HG03354 (cell line): ENCODE data around the gene CRB2.
"Not testable (repeated sequence)": the region's sequence is repeated elsewhere in the genome, so short reads cannot be mapped to it uniquely, and the experiment has no call there.

Experiments used
- ATAC-seq: cut with Tn5 transposase; IDR thresholded peaks from one replicate; pipeline ENCODE4 v1.9.1; 2021; ENCODE audit warnings: mild to moderate bottlenecking; ENCODE audit not compliant: unreplicated experiment, poor library complexity, severe bottlenecking

CRB2 gene

DNA sequence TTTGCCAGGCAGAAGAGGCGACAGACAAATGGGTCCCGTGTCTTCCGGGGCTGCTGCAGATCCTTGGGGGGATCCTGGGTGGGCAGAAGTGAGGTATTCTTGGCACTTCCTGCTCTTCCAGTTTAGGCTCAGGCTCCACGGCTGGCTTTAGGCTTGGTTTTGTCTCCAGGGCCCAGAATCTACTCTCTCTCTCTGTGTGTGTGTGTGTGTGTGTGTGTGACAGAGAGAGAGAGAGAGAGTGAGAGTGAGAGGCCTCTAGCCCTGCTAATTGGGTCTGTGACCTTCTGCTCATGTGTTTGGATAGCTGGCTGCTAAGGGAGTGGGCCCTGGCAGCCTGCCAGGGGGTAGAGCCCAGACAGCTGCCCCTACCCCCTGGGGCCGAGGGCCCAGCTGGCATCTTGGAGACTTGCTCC lies 39.3 kb downstream of the CRB2 start:
- no peak for ATAC-seq

DNA sequence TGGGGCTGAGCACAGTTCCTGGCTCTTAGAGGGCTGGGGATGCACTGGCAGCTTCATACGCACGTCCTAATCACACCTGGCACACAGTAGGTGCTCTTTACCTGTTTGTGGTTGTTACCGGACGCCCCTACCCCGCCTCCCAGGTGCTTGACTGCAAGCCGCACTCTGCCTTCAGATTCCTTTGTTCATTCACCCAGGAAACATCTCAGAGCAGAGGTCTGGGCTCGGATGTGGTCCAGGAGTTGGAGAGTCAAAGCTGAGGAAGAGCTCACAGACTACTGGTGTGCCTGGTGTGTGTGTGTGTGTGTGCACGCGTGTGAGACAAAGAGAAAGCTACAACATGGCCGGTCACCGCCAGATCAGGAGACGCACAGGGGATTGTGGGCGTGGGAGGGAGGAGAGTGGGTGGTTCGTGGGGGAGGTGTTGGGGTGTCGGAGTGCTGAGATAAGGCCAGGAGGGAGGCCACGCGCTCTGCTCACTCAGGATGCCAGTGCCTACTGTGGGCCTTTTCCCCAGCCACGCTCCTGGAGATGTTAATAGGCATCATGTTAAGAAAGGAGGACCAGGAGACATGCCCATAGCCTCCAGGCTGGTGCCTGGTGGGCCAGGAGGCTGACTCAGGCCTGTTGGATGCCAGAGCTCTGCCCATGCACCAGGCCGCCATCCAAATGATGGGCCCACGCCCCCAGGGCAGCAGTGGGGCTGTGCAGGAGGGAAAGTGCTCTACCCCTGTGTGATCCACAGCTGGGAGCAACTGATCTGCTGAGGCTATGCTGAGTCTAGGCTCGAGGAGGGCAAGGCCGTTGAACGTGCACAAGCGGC lies 39.9 kb downstream of the CRB2 start:
- no peak for ATAC-seq

DNA sequence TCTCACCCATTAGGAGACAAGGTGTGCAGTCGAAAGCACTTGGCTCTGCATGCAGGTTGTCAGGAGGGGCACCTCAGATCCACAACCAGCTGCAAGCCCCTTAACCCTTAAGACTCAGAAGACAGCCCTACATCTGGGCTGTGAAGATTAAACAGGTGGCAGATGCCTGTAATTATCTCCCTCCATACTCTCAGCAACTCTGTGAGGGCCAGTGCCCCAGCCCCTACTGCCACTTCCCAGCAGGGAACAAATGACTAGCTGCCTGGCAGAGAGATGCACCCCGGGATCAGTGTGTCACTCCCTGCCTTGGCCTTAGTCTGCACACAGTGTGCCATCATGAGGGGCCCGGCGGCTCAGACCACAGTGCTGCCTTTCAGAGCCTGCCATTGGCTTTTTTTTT lies 42.0 kb downstream of the CRB2 start:
- ATAC-seq = no peak

DNA sequence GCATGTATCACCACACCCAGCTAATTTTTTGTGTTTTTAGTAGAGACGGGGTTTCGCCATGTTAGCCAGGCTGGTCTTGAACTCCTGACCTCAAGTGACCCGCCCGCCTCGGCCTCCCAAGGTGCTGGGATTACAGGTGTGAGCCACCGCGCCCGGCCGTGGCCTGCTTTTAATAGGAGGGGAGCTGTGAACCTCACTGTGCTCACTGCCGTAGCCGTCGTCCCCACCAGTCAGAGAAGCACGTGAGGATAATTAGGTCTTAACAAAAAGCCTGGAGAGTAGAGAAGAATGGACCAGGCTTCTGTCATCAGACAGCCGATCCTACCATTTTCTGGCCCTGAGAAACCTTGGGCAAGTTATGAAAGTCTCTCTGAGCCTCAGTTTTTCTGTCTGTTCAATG lies 42.9 kb downstream of the CRB2 start:
- not testable (repeated sequence) for ATAC-seq

DNA sequence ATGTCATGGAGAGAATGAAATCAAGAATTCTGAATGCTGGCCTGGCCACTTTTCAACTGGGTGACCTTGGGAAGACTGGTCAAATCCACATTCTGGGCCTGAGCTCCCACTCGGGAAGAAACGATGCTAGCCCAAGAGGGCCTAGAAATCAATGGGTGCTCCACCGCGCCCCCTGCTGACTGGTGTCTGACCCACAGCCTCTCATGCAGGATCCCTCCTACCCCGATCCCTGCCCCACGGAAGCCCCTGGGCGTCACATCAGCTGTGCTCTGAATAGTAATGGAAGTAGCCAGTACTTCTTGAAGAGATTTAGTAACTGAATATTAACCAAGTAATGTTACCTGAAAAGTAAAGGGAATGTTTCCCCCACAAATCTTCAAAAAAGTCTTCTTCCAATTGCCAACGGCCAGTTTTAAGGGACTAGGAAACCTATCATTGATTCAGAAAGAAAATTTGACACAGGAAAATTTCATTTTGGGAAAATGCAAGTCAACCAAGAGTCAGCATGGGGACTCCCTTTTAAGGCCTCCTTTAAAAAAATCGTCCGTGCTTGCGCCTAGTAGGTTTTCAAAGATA lies 43.9 kb downstream of the CRB2 start:
- ATAC-seq = no peak

DNA sequence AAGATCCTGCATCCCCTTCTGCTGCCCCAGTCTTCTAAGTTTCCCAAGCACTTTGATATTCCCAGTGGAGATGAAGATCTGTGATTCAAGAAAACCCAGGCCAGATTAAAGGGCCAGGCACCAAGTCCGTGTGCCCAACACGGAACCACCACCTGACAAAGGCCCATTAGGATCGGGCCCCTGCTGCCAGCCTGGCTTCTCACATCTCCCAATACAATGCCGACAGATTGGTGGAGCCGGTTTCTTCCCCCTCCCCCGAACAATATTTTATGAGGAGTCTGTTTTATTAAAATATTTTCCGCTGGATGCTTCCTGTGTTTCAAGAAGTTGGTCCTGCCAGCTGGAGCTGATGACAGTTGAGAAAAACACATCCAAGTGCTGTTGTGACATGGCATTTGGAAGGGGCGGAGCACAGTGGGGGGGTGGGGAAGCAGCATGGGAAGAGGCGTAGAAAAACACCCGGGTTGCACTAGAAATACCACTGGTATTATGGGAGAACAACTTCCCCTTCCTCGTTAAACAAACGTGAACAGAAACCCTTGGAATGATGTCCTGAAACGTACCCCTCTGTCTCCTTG lies 45.0 kb downstream of the CRB2 start:
- ATAC-seq = no peak

DNA sequence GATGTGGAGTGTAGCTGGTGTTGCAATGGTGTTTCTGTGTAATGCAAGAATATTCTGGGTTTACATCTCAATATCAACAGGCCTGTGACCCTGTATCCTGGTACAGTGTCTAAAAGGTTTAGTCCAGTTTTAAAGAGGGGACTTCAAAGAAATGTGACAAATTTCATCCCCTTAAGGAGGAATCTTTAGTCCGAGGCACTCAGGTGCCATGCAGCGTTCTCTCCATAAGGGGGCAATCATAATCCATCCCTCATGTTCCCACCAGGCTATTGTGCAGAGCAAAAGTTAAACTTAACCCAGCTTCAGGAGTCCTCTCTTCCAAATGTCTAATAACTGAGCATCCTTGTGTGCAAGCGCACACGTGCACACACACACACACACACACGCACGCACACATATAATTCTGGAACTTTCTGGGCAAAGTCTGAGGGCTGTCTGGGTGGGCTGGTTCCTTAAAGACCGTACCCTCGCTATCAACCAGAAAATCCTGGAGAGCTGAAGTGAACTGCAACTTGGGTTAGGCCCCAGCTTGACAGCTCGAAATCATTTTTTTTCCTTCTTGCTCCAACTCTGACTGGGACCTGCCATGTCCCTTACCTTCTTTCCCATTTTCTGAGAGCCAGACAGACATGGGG lies 46.0 kb downstream of the CRB2 start:
- ATAC-seq = no peak

DNA sequence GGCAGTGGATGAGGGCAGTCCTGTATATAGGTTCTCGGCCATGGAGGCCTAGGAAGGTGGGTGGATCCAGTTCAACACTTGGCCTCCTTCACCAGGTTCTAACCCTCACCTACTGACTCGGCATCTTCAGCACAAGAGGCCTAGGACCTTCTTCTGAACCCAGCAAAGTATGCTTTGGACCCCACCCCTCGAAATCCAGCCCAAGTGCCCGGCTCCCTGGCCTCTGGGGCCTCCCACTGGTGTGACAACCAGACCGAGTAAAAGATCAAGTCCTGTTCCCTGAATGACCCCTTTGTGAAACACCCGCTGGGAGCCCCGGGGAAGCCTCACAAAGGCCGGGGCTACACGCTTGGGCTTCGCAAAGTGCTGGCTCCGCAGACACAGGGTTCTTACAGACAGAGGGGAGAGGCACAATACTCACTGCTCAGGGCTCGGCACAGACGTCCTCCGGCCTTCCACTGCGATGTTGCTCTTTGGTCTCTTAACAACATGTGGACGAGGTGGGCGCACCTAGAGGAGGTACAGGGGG lies 47.0 kb downstream of the CRB2 start:
- no peak for ATAC-seq

DNA sequence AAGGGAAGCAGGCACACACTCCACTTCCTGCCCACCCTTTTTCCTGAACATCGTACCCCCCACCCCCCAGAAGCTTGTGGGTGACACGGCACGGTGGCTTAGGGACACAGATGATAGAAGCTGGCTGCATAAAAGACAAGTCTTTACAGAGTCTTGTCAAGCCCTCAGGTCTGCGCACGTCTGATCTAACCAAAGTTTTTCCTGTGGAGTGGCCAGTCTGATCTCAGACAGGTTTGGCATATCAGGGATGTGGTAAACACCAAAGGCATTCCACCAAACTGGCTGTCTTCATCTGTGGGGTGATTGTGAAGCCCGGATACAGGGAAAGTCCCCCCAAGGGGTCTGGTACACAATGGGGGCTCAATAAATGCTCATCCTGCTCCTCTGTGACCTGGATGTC lies 50.0 kb downstream of the CRB2 start:
- no peak for ATAC-seq

DNA sequence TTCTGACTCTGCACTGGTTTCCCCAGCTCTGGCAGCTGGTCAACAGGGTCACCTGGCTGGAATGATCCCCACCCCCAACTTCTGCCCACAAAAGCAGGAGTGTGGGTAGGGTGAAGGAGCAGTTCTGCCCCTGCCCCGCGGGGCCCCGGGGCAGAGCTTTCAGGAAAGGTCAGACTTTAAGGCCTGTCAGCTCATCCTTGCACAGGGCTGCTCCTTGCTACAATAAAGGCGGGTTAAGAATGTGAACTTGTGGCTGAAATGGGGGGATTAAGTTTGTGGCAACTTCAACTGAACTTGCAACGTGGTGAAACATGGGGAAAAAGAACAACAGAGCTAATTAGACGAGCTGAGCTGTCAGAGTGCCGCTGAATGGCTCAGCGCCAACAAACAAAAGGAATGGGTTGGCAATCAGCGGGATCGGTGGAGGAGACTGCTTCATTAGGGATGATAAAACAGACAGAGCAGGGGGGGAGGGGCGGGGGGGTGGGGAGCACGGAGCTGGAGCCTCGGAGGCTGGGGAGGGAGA lies 50.8 kb downstream of the CRB2 start:
- ATAC-seq = no peak

DNA sequence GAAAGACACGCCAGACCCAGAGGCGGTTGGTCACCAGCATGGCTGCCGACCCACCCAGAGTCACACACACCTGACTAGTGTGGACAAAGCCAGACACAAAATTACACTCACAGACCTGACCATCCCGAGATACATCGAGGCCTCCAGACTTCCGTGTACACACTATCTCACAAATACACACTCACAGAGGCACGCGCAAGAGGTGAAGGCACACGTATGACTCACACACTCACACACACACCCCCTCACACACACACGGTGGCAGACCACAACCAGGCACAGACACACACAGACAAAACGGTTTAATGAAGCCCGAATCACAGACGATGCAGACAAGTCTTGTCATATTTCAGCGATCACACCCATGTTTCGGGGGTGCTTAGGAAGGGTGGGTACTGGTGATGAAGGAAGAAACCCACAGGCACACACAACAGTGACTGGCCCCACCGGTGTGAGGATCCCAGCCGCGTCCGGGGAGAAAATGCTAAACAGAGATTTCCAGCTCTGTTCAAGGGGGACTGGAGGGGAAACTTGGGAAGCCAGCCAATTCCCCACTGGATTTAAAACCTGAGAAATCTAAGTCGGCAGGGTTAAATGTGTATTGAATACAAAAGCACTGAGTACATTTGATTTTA lies 51.3 kb downstream of the CRB2 start:
- ATAC-seq = no peak

DNA sequence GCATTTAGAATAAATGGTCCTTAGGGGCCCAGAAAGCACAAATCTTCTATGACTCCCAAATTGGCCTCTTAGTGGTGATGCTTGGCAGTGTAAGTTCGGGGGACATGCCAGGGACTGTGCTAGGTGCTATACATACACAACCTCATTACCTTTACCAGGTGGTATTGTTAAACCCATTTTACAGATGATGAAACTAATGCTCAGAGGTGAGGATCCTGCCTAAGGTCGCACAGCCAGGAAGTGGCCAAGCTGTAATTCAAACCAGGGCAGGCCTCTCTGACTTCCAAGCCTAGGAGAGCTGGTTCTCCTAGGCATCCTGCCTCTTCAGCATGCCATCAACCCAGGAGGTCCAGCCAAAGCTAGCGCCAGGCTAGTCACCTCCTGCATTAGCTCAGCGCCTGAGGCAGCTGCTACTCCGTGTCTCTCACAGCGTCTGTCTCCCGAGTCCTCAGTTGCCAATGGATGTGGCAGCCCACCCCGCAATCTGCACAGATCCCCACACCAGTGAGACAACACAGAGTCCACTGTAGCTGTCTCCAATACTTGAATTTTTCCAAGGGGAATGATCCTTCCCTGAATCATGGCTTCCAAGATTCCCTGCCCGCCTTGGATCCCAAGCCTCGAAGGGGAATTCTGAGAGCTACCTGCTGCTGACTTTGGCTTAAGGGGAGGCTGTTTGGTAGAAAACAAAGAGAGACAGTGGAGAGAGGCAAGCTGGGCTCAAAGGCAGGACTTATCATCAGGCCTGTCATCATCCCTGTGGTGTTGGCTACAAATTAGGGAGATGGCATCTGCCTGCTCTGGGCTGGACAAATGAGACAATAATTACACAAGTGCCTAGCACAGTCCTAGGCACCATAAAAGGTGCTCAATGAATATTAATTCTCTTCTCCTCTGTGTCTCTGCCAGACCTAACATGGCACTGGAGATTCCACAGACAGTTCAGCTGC lies 52.6 kb downstream of the CRB2 start:
- no peak for ATAC-seq

DNA sequence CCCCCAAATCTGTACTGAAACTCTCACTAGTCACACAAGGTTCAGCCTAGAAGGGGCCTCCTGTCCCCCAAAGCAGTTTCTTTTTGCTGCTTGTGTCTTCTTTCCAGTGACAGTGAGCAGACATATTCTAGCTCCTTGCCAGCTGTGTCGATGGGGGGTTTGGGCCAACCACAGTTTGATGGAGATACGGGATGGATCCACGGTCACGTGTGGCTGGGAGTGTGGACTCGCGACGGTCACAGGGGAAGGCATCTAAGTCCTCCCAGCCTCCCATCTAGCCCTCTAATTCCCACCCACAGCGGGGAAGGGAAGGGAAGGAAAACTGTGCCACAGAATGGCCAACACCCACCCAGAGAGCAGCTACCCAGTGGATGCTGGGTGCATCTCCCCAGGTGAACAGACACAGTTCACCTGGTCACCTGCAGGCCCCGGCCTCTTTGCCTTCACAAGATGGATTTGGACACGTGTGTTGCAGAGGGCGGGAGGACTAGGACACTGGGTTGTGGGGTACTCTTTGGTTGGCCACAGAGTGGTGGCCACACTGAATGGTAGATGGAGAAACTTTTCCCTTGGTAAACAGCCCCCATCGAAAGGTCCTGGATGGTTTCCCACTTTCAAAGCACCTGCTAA lies 54.4 kb downstream of the CRB2 start:
- ATAC-seq = no peak

DNA sequence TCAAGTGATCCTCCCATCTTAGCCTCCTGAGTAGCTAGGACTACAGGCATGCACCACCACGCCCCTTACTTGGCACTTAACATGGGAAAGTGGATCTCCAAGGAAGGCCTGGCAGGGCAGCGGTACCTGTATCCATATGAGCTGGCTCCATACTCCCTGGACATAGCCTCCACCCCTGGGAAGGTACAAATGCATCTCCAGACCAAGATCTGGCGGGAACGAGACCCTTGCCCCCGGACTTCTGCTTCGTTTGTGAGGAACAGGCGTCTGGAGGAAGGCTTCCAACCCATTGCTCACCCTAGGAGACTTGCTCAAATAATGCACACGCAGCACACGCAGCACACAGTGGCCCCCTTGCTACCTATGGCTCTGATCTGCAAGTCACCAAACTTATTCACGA lies 55.2 kb downstream of the CRB2 start:
- ATAC-seq = no peak

DNA sequence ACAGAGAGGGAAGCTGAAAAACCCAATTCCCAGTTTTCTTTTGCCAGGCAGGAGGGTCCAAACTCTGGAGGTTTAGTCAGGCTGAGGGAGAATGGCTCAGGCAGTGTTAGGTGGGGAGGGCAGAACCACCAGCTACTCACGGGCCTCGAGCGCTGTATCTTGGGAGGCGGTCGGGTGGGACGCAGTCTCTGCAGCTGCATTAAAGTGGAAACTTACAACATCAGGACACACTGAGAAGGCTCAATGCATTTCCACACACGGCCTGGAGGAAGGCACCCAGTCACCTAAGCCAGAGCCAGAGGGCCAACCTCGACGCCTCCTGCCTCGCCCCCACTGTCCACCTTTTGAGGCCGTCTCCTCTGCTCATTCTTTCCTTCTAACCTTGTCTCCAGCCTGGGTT lies 55.6 kb downstream of the CRB2 start:
- no peak for ATAC-seq

DNA sequence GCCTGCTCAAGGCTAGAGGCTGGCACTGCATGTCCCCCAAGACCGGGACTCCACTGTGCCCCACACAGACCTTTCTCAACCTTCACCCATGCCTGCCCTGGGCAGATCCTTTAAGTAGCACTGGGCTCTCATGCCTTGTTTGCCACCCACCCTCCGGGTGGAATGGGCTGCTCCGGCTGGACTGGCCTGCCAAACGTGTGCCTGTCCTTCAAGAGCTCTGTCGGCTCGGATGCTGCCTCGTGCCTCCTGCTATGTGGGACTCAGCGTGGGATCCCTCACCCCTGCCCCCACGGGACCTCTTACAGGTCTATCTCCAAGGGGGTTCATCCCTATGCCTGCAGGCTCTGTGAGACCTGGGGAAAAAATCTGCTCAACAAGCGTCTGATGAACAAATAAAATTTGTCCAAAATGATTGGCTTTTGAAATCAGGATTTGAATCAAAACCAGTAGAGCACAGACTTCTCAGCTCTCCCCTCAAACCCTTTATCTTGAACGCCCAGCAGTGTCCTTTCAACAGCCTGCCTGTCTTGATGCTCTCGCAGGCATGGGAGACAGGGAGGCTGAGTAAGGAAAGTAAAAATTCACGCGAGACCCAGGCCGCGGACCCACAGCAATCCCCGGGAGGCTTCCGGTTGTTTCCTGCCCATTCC lies 56.3 kb downstream of the CRB2 start:
- ATAC-seq = no peak

DNA sequence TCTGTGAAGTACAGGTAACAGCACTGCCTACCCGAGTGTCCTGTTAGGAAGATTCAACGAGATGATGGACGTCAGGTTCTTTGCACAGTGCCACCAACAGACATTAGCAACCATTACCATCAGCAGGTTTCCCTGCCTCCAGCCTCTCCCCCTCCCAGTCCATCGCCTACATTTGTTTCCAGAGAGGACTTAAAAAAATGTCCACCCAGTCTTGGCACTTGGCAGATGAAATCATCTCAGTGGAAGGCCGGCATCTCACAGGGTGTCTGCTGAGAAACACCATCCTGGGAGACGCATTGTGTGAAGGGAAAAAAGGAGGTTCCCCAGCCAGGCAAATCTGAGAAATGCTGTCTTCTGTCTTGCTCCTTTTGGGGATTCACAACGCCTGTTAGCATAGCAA lies 58.2 kb downstream of the CRB2 start:
- no peak for ATAC-seq
